ENCODE data around the gene TRAPPC12.

The TRAPPC12 gene

DNA sequence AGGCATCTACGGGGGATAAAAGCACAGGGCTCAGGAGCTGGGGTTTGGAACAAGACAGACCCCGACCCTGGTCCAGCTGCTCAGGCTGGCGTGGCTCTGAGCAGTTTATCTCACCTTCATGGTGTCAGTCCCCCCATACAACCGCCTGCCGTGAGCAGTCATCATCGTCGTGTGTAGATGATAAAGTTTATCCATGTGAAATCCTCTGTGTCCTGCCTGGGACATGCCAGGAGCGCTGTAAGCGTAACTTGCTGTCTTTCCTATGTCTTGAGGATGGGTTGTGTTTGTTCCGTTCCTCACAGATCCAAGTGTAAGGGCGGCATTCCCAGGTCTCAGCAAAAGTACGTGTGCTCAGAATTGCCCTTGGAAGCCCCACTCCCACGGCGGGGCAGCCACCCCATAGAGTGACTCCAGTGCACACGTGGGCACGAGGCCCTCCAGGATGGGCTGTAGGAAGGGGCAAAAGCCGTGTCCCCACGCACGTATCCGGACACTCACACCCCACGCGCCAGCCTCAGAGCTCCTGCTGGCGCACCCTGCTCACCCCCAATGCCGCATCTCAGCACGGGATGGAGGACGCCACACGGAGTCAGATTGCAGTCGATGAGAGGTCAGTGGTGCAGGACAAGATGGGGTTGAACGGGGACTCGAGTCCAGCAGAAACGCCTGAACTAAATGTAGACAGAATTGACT lies 88.9 kb downstream of the TRAPPC12 start:
- DNase-seq (ENCODE audit: low read depth), result no peak

DNA sequence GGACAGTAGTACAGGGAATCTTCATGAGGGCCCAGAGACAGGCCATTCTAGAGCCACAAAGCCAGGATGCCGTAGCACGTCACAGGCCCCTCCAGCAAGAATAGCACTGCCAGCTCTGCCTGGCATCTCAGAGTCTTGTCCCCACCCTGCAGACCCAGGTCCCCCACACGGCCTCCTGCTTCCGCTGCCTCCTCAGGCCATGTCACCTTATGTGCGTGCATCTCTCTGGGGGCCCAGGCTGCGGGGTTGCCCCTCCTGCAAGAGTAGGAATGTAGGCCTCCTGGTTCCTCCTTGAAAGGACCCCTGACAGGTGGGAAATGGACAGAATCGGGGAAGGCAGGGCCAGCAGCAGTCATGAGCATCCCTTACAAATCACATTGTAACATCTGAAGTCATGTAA lies 90.0 kb downstream of the TRAPPC12 start:
- no peak for DNase-seq (ENCODE audit: low read depth)

DNA sequence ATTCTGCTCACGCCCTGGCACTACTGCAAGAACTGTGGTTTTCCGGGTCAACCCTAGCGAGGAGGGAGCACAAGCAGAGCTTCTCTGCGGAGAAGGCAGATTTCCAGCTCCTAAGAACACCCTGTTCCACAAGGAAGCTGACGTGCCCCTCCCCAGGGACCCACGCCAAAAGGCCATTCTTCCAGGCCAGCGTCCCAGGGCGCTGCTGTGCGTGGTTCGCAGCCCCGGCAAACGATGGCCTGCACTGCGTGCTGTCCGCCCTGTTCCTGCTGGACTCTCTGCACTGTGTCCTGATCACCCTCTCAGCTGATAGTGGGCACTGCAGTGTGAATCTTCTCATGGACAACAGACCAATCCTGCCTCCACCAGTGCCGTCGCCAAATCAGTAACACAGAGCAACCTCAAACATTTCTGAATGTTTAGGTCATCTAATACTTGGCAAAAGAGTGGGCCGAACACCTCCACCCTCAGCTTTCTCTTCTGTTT lies 90.7 kb downstream of the TRAPPC12 start:
- no peak for DNase-seq (ENCODE audit: low read depth)

DNA sequence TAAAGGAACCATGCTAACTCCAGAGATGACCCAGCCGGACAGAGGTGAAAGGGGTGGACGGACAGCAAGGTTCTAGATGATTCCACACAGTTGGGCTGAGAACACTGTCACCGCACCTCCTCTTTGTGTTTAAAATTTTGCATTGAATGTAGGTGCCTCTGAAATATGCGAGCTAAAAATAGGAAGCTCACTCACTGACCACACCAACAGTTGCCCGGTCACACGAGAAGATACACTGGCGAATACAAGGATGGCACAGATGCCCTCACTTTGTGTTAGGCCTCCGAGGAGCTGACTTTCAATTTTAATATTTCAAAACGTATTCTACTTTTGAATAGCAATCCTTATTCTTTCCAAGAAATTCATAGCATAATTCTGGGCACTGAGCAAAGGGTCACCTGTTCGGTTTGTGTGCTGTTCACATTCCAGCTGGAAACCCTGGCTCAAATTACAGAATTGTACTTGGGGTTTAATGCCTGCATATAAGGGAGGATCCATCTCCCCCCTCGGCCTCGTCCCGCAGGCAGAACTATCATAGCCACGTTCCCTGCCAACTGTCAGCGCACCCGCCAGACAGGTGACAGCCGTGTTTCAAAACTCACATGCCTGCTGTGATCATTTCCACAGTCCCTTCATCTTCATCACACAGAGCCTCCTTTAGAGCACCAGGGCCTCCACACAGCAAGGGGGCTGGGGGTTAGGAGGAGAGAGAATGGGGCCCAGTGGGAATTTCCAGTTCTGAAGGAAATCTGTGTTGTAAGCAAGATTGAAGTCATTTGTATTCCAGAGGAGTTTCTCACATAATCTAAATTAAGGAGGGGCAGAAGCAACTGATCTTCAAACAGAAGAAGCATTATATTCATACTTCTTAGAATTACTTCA lies 91.6 kb downstream of the TRAPPC12 start:
- no peak for DNase-seq (ENCODE audit: low read depth)

DNA sequence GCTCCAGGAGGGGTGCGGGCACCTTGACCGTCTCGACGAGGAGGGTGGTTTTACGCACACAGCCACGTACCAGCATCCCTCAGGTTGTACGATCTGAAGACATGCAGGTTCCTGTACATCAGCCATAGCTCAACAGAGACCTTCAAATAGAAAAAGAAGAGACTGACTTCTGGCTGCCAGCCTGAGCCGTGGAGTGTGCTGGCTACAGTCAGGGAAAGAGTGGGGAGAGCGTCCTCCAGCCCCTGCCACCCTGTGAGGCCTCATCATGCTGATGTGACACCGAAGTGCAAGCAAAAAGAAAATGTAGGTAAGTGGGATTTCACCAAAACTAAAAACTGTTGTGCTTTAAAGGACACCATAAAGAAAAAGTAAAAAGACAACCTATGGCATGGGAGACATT lies 92.8 kb downstream of the TRAPPC12 start:
- no peak for DNase-seq (ENCODE audit: low read depth)

DNA sequence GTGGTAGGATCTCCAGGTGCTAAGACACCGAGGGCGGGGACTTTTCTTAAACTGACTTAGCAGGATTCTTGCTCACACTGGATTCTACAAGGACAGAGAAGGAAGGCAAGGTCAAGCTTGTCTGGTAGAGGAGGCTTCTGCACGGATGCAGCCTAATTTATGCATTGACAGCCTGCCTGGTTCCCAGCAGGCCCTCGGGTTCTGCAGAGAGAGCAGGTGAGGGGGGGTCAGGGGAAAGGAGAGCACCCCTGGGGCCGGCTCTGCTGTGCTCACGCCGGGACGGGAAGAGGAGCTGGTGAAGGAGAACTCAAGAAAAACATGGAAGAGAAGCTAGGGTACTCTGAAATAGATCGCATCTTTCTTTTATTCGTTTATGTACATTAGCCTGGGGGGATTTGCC lies 93.5 kb downstream of the TRAPPC12 start:
- no peak for DNase-seq (ENCODE audit: low read depth)

DNA sequence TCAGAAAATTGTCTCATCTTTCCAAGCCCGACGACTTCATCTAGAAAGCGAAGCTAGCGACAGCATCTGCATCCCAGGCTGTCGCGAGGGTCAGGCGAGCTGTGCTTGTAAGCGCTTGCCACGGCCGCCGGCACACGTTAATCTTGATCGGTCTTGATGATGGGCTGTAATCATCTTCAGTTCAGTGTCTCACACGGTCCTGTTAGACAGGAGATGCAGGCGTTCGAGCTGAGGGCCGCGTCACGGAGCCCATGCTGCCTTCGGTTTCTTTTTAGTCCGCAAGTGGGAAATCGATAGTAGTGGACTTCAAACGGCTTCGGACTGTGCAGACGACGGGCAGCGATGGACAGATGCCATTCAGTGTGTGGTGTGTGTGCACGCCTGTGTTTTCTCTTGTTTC lies 96.3 kb downstream of the TRAPPC12 start:
- DNase-seq (ENCODE audit: low read depth), result no peak

DNA sequence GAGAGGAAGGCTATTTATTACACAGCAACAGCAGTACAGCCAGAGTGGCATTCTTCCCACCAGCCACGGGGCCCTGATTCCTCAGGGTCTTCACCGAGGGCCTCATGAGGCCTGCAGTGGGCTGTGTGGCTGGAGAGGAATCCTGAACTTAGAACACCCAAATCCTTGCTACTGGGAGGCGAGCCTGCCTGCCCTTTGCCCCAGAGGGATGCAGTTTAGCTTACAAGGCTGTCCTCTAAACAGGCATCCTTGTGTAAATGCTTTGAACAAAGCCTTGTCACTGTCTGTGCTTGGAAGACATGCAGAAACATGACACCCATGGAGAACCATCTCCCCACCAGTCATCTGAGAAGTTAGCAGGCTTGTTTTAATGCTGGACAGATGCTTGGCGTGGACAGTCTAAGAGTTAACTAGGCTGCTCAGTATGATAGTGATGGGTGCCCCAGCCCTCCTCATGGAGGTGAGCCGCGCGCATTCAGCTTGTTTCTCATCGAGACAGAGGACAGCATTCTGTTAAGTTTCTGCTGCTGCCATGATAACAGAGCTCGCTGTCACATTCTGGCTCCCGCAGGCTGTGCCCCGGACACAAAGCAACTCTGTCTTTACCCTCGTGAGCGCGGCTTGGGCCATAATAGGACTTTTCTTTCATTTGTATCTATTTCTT lies 97.0 kb downstream of the TRAPPC12 start:
- DNase-seq (ENCODE audit: low read depth), result no peak

DNA sequence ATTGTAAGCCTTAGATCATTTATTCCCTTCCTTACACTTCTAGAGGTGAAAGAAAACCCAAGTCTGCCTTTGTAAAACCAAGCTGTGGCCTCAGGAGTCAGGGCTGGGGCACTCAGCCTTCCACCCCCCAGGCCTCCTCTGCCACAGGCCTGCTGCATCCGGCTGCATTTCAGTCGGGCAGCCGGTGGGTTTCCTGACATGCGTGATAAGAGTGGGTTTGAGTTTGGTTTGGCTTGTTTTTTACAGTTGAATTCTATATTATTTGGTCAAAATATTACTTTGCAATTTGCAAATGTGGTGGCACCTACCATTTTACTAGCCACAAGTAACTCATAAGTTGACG lies 97.5 kb downstream of the TRAPPC12 start:
- DNase-seq (ENCODE audit: low read depth), result no peak

DNA sequence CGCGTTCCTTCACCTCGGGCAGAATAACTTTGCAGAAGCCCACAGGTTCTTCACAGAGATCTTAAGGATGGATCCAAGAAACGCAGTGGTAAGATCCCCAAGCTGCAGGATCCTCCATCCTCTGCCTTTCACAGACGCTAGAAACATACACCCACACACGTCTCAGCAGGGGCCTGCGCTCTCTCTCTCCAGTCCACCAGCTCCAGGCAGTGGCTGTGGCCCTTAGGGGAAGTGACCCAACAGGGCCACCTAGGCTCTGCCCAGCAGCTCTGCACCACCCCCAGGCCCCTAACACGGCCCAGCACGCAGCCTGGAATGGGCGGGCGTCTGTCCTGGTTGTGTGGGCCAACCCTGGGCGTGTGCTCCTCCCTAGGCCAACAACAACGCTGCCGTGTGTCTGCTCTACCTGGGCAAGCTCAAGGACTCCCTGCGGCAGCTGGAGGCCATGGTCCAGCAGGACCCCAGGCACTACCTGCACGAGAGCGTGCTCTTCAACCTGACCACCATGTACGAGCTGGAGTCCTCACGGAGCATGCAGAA lies 99.4 kb downstream of the TRAPPC12 start:
- DNase-seq (ENCODE audit: low read depth), result no peak

DNA sequence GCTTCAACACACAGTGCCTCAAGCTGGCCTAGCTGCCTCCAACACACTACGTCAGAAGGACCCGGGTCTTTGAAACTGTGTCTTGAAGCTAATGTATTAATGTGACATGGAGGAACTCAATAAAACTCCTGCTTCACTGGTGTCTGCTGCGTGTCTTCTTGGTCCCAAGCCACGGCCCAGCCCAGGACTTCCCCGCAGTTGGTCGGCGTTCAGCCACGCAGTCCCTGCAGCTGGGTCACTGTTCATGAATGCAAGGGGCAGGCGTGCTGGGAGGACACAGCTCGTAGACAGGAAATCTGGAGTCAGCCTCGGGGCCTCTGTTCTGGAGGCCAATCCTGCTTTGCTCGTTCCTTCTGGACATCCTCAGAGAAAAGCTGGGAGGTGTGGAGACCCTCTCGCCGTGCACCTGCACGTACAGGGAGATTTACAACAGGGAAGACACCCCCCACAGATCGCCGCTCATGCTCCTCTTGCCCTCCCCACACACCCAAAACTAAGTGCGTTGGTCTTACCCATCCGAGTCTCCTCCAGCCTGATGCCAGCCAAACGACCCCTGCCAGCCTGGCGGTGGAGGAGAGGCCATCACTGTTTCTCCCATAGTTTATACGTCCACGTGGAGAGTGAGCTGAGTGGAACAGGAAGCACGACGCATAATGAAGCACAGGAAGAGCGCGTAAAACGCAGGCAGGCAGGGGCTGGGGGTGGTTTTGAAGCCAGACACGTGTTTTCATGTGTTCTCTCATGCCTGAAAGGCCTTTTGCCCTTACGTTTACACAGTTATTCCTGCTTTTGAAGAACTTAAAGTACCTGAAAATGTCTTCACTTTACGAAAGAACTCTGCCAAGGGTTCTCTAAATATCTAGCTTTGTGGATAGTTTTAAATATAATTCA lies 100.2 kb downstream of the TRAPPC12 start:
- no peak for DNase-seq (ENCODE audit: low read depth)

DNA sequence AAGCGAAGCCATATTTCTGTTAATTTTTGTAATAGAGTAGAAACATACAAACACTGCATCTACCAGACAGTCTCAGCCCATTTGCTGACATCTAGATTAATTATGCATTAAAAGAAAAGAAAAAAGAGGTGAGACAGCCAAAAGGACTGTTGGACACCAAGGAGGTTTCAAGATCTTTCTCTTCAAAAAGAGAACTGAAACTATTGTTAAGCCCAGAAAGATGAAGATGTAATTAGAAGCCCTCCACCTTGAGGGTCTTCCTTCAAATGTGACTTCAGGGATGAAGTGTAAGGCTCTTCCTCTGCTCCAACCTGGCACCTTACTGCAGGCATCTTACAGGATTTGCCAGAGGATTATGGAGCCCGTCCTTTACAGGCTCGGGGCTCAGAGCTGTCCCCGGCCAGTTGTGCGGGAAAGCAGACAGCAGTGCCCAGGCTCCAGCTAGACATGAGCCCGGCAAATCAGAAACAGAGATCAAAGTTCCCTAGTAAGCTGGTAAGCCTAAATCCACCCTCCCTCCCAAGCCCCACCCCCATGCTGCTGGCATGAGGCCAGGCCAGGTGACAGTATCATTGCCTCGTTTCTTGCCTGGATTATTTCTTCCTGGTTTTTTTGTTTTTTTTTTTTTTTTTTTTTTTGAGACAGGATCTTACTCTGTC lies 101.0 kb downstream of the TRAPPC12 start:
- no peak for DNase-seq (ENCODE audit: low read depth)

DNA sequence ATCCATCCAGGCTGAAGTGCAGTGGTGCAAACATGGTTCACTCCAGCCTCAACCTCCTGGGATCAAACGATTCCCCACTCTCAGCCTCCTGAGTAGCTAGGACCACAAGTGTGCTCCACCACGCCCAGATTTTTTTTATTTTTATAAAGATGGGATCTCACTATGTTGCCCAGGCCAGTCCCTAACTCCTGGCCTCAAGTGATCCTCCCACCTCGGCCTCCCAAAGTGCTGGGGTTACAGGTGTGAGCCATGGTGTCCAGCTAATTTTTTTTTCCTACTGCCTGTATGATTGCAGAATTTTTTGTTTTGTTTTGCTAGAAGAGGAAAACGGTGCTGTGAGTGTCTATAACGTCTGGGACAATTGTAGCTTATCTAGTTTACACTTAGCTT lies 101.5 kb downstream of the TRAPPC12 start:
- DNase-seq (ENCODE audit: low read depth), result no peak

DNA sequence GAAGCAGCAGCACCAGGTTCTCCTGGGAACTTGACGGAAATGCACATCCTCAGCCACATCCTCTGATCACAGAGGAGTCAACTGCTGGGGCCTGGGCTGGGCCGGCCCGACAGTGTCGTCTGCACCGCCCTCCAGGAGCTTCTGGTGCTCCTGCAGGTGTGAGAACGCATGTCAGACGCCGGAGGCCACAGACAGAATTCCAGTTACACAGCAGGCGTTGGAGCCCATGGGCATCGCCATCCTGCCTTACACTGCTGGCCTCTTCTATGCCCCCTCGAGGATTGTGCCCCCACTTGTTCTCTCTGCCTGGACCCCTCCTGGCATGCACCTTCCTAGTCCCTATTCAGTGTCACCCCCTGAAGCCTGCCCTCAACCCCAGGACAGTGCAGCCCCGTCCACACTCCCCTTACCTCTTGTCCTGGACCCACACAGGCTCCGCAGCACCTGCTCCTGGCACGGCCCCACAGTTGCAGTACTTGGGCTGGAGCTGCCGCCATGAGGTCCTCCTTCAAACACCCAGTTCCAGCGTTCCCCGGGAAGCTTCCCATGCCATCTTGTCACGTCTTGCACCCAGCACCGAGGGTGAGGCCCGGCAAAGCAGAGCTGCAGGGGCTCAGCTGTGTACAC lies 102.4 kb downstream of the TRAPPC12 start:
- no peak for DNase-seq (ENCODE audit: low read depth)

DNA sequence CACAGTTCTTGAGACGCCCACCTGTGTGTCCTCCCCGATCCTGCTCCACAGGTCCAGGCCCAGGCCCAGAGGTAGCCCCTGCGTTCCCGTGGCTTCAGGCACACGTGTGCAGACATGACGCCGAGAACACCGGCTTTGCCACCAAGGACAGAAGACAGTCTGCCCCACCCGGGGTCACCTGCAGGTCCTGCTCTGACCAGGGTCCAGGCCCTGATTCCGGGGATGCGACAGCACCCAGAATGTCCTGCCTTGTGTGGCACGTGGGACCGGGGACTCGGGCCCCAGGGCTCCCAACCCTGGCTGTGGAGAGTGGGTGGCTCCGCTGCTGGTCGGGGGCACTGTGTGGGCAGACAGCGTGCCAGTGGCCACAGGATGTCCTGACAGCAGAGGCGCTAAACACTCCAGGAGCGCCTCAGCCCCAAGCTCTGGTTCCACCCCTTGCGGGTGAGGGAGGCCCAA lies 102.9 kb downstream of the TRAPPC12 start:
- DNase-seq (ENCODE audit: low read depth), result no peak

DNA sequence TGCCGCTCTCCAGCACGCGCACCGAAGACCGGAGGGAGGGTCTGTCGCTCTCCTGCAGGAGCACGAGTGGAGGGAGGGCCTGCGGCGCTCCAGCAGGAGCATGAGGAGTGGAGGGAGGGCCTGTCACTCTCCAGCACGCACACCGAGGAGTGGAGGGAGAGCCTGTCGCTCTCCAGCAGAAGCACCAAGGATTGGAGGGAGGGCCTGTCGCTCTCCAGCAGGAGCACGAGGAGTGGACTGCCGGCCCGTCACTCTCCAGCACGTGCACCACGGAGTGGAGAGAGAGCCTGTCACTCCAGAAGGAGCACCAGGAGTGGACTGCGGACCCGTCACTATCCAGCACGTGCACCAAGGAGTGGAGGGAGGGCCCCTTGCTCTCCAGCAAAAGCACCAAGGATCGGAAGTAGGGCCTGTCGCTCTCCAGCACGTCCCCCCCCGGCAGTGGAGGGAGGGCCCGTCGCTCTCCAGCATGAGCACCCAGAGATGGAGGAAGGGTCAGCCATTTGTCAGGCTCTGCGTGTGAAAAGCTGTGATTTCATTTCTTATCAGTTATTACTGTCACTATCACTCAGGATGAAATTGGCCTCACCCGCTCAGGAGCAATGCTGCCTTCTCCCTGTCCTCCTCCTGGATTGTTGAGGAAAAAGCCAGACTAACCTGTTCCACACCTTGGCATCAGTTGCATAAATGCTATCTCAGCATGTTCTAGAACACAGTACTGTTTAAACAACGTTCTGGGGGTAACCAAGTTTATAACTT lies 103.9 kb downstream of the TRAPPC12 start:
- no peak for DNase-seq (ENCODE audit: low read depth)

DNA sequence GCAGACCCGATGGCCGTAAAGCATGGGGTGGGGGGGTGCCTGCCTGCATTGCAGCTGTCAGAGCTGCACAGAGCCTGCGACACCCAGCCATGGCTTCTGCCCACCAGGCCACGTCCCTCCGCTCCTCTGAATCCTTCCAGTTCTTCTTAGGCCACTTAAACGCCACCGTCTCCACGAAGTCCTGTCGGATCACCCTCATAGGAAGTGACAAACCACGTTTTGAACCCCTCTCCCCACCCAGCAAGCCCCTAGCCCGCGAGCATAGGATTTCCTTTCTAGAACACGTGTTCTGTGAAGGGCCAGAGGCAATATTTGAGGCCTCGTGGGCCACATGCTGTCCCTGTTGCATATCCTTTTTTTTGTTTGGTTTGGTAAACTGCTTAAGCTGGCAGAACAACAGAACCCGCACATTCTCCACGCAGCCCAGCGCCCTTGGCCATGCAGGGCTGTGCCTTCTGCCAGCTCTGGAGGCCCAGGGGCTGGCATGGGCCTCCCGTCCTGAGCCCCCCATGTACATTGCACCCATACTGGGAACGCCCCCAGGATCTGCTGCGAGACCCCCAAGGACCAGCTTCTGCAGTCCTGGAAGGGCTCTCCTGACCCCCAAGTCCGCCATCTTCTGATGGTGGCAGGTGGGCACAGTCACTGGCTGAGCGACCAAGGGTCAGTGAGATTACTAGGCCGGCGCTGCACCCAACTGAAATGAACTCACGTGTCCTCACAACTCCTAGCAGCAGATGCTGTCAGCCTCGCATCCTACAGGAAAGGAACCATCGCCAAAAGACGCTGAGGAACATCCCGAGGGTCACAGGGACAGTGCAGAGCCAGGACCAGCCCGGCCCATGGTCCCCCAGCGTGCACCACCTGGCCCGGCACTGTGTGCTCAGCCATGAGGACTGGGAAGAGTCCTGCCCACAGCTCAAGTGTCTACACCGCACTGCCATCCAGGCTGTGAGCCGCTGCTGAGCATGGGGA lies 104.8 kb downstream of the TRAPPC12 start:
- DNase-seq (ENCODE audit: low read depth), result no peak

DNA sequence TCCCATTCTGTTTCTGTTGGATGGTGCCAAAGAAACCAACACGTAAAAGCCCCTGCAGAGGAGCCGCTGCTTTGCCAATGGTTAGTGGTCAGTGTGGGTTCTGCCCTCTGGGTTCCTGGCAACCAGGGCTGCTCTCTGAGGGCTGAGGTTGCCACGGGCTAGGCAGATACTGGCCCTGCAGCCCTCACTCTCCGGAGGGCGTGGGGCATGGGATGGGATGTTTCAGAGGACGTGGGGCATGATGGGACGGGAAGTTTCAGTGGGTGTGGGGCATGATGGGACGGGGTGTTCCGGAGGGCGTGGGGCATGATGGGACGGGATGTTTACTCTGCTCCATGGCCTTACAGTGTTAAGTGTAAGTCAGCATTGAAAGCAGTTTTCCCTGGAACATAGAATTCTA lies 105.7 kb downstream of the TRAPPC12 start:
- no peak for DNase-seq (ENCODE audit: low read depth)

Data from activated T-cell treated with anti-CD3 and anti-CD28 coated beads for 24 hours (primary cell).